ENCODE measurements around the gene THTPA. TPM values are rescaled to one million over a fixed set of nuclear protein-coding genes. Genes with fewer than 3 reads are reported as not detected.

The THTPA gene
- total RNA-seq, 1 experiment from 2014 or later, result 18.3 TPM

GRCh38 chr14:23543403-23543802, 12.7 kb upstream of the THTPA start:
- no peak for DNase-seq
- Mint-ChIP-seq H3K4me1 (ENCODE audit: low read depth, unreplicated experiment) (no peaks in the 10 kb centered on the region), H3K36me3 (ENCODE audit: insufficient read depth, unreplicated experiment) (no peaks in the 10 kb centered on the region), H3K27me3 (ENCODE audit: unreplicated experiment) (peaks cover 33% of the 10 kb centered on the region), H3K9me3 (ENCODE audit: low read depth, unreplicated experiment) (no peaks in the 10 kb centered on the region), H3K27ac (ENCODE audit: unreplicated experiment) (no peak overlapping the region), H3K4me3 (ENCODE audit: low read depth, unreplicated experiment) (no peak overlapping the region)
- intact Hi-C loops (cut with micrococcal nuclease; ENCODE audit: unreplicated experiment), result no loop called here
- TF ChIP-seq CTCF (IDR thresholded peaks at IDR 0.05; ENCODE audit: unreplicated experiment), result no peak
- CTCF ChIA-PET, result interaction anchor here (0.8 kb wide), 1 partner anchor 14 kb away, joined by 4 read pairs; no protein-coding TSS in a partner anchor
- no TSS peak for BruUV-seq (replicated peaks)

GRCh38 chr14:23544511-23545447, 11.3 kb upstream of the THTPA start:
- no peak for DNase-seq
- no peaks in the 10 kb centered on the region for H3K4me1 Mint-ChIP-seq (ENCODE audit: low read depth, unreplicated experiment)
- intact Hi-C loops (cut with micrococcal nuclease; ENCODE audit: unreplicated experiment), result no loop called here
- H3K27me3 Mint-ChIP-seq (ENCODE audit: unreplicated experiment), result peaks cover 20% of the 10 kb centered on the region
- no peak for TF ChIP-seq CTCF (IDR thresholded peaks at IDR 0.05; ENCODE audit: unreplicated experiment)
- no TSS peak for BruUV-seq (replicated peaks)
- CTCF ChIA-PET, result no interaction called here
- H3K4me3 Mint-ChIP-seq (ENCODE audit: low read depth, unreplicated experiment), result no peak overlapping the region
- H3K9me3 Mint-ChIP-seq (ENCODE audit: low read depth, unreplicated experiment), result no peaks in the 10 kb centered on the region
- H3K27ac Mint-ChIP-seq (ENCODE audit: unreplicated experiment), result no peak overlapping the region
- no peaks in the 10 kb centered on the region for H3K36me3 Mint-ChIP-seq (ENCODE audit: insufficient read depth, unreplicated experiment)

GRCh38 chr14:23545740-23546365, 10.2 kb upstream of the THTPA start:
- TF ChIP-seq CTCF (IDR thresholded peaks at IDR 0.05; ENCODE audit: unreplicated experiment), result no peak
- Mint-ChIP-seq H3K4me1 (ENCODE audit: low read depth, unreplicated experiment) (no peaks in the 10 kb centered on the region), H3K27me3 (ENCODE audit: unreplicated experiment) (peaks cover 14% of the 10 kb centered on the region), H3K9me3 (ENCODE audit: low read depth, unreplicated experiment) (no peaks in the 10 kb centered on the region), H3K27ac (ENCODE audit: unreplicated experiment) (no peak overlapping the region), H3K36me3 (ENCODE audit: insufficient read depth, unreplicated experiment) (no peaks in the 10 kb centered on the region), H3K4me3 (ENCODE audit: low read depth, unreplicated experiment) (no peak overlapping the region)
- CTCF ChIA-PET, result no interaction called here
- intact Hi-C loops (cut with micrococcal nuclease; ENCODE audit: unreplicated experiment), result no loop called here
- DNase-seq, result no peak
- no TSS peak for BruUV-seq (replicated peaks)

GRCh38 chr14:23546450-23547035, 9.5 kb upstream of the THTPA start:
- no peak for TF ChIP-seq CTCF (IDR thresholded peaks at IDR 0.05; ENCODE audit: unreplicated experiment)
- H3K9me3 Mint-ChIP-seq (ENCODE audit: low read depth, unreplicated experiment), result no peaks in the 10 kb centered on the region
- H3K36me3 Mint-ChIP-seq (ENCODE audit: insufficient read depth, unreplicated experiment), result no peaks in the 10 kb centered on the region
- peaks cover under 1% of the 10 kb centered on the region for H3K4me1 Mint-ChIP-seq (ENCODE audit: low read depth, unreplicated experiment)
- BruUV-seq (replicated peaks), result no TSS peak
- H3K27ac Mint-ChIP-seq (ENCODE audit: unreplicated experiment), result no peak overlapping the region
- no peak for DNase-seq
- CTCF ChIA-PET, result no interaction called here
- no peak overlapping the region for H3K4me3 Mint-ChIP-seq (ENCODE audit: low read depth, unreplicated experiment)
- intact Hi-C loops (cut with micrococcal nuclease; ENCODE audit: unreplicated experiment), result no loop called here
- peaks cover 14% of the 10 kb centered on the region for H3K27me3 Mint-ChIP-seq (ENCODE audit: unreplicated experiment)
